GM12892 (cell line): ENCODE data around the gene ZNRF3.

Source experiments
- POLR2A ChIP-seq: IDR thresholded peaks from 2 replicates; pipeline ENCODE4 v1.6.1; 2011; ENCODE audit warnings: low read depth, low read length, control low read depth
- TAF1 ChIP-seq: IDR thresholded peaks from 2 replicates; pipeline ENCODE4 v1.6.1; 2011; ENCODE audit warnings: low read depth, mild to moderate bottlenecking, control low read depth, low read length, borderline replicate concordance

DNA sequence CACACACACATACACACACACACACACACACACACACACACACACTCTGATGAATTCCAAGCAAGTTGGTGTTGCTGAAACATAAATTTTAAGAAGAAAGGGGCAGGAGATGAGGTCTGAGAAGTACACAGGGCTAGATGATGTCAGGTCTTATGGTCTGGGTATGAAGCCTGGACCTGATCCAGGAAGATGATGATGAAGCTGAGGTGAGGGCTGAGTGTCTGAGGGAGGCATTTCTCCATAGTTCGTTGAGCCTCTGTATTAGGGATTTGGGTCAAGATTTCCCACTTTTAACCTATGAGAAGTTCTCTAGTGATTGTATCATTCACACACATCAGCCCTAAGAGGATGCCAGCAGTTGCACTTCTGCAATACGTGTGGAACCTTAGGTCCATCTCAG, 222.1 kb downstream of the ZNRF3 start:
- TF ChIP-seq POLR2A (no peak), TAF1 (no peak)
